Omental fat pad (tissue), 4 donors: ENCODE data around the gene SPARC. TPM values are rescaled to one million over a fixed set of nuclear protein-coding genes. Genes with fewer than 3 reads are reported as not detected.
A peak's percentile ranks its signal among the peaks of the same experiment; 100 is the strongest.
"Not testable (repeated sequence)": the region's sequence is repeated elsewhere in the genome, so short reads cannot be mapped to it uniquely, and the experiment has no call there.

ENCODE experiments used
- ATAC-seq: fragments of 150-250 bp; one replicate; pipeline ENCODE4 v1.9.1; 2016; ENCODE audit warnings: mild to moderate bottlenecking, moderate library complexity; ENCODE audit not compliant: low FRiP score
- DNase-seq: peaks from one replicate; pipeline ENCODE4 v3.0.0-alpha.2; 2019; ENCODE audit warnings: low spot score
- total RNA-seq, 4 donors: library from RNA; depleted of rRNA; stranded (reverse); fragments of >200 nt; gene quantifications; one replicate each; pipeline ENCODE4 v1.1.0, GENCODE V29; 2016
- TF ChIP-seq, protein P1 (sequence below), 3 donors: fragments of 450-650 bp; IDR thresholded peaks; one replicate each; pipeline ENCODE4 v1.5.1; 2016 to 2017; ENCODE audit warnings: antibody characterized with exemption in 3 of 3, mild to moderate bottlenecking in 3 of 3, moderate library complexity in 2 of 3

The SPARC gene, protein sequence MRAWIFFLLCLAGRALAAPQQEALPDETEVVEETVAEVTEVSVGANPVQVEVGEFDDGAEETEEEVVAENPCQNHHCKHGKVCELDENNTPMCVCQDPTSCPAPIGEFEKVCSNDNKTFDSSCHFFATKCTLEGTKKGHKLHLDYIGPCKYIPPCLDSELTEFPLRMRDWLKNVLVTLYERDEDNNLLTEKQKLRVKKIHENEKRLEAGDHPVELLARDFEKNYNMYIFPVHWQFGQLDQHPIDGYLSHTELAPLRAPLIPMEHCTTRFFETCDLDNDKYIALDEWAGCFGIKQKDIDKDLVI
- 1,000 to 10,000 TPM in 1 of 4 donors, 100 to 1,000 TPM in 3; 579 to 1,303 (median 656) TPM for total RNA-seq

DNA sequence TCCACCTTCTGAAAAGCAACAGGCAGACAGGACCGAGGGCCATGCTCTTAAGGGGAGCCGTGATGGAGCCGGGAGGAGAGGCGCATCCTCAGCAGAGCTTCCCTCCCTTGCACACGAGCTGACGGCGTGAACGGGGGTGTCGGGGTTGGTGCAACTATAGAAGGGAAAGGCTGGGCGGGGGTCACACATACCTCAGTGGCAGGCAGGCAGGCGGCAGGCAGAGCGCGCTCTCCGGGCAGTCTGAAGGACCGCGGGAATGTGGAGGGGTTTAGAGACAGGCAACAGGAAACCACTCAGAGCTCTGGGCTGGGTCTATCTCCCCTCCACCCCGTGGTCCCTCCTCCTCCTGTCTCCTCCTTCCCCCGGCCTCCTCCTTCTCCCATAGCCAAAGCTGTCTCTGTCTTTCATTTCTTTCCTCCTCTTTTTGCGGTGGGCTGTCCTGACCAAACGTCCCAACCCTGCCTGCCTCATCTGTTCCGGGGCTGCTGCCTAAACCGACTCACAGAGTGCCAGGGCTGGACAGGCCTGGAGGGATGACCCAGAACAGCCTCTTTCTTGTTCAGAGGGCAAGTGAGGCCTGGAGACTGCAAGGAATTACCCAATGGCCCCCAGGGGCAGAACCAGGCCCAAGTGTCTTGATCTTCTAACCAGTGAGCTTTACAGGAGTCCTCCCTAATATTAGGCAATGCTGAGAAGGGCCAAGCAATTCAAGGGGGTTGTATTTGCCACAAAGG is at the start of gene SPARC:
SPARC (minus strand) TSS at position 242 of the 734 bp plus-strand sequence. CDS start 10,727 bp downstream, outside the sequence.
- peak; percentile 92 for ATAC-seq
- peak; percentile 48 for DNase-seq
- TF ChIP-seq, protein P1, sequence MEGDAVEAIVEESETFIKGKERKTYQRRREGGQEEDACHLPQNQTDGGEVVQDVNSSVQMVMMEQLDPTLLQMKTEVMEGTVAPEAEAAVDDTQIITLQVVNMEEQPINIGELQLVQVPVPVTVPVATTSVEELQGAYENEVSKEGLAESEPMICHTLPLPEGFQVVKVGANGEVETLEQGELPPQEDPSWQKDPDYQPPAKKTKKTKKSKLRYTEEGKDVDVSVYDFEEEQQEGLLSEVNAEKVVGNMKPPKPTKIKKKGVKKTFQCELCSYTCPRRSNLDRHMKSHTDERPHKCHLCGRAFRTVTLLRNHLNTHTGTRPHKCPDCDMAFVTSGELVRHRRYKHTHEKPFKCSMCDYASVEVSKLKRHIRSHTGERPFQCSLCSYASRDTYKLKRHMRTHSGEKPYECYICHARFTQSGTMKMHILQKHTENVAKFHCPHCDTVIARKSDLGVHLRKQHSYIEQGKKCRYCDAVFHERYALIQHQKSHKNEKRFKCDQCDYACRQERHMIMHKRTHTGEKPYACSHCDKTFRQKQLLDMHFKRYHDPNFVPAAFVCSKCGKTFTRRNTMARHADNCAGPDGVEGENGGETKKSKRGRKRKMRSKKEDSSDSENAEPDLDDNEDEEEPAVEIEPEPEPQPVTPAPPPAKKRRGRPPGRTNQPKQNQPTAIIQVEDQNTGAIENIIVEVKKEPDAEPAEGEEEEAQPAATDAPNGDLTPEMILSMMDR (IDR thresholded peaks at IDR 0.05), result no peak

DNA sequence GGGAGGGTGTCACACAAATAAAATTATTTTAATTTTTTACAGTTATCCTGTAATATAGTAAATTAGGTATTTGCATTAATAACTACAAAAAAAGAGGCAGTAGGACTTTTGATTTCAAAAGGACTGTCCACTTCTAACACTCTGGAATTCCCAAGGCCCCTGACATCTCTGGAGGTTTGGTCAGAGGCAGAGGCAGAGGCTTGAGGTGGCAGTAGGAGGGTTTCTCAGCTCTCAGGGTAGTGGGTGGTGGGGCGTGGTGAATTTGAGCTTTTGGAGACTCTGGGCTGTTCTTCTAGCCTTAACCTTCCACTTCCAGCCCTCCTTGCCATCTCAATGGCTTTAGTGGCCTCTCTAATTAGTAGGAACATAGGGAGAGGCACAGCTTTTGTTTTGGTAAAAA is 48.9 kb upstream of the SPARC start:
- TF ChIP-seq, protein P1 (IDR thresholded peaks at IDR 0.05), result no peak
- ATAC-seq (no peak), DNase-seq (no peak)

DNA sequence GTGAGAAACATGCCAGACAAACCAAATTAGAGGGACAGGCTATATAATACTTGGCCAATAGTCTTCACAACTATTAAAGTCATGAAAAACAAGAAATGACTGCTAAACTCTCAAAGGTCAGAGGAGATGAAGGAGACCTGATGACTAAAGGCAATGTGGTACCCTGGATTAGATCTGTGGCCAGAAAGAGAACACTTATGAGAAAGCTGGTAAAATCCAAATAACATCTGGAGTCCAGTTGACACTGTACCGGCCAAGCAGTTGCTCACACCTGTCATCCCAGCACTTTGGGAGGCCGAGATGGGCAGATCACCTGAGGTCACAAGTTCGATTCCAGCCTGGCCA is 47.3 kb upstream of the SPARC start:
- TF ChIP-seq, protein P1 (IDR thresholded peaks at IDR 0.05), result no peak
- DNase-seq, result no peak
- ATAC-seq, result no peak

DNA sequence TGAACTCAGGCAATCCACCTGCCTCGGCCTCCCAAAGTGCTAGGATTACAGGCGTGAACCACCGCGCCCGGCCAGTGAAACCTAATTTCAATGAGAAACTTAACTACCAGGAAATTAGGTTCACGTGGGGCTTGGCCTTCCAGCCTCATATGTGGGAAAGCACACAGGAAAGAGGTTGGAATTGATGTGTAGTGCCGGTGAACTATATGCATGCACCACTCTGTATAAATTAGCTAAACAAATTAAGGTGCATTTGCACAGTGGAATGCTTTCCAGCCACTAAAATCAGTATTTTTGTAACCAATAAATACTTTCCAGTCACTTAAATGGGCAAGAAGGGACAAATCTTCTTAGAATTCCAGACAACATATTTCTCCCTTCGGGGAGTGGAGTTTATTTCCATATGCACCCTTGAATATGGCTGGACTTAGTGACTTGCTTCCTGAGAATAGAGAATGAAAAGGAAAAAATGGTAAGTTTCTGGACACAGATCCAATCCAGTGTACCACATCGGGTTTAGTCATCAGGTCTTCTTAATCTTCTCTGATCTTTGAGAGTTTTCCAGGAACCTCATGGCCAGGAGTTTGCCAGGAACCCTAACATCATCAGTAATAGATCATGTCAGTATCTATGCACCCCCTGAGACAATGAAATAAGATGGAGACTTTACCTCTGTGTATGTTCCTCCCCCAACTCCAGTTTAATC is 46.8 kb upstream of the SPARC start:
- TF ChIP-seq, protein P1 (IDR thresholded peaks at IDR 0.05), result no peak
- DNase-seq (no peak), ATAC-seq (no peak)

DNA sequence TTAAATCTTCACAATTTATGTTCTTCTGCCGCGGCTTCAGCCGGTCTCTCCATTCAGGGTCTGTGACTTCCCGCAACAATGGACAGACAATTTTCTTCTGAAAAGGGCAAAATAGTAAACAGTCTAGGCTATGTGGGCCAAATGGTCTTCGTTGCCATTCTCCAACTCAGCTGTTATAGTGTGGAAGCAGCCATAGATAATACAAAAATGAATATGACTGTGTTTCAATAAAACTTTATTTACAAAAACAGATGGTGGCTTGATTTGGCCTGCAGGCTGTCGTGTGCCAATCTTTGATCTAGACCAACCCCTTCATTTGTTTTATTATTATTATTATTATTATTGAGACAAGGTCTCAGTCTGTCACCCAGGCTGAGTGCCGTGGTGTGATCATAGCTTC is 43.7 kb upstream of the SPARC start:
- no peak for ATAC-seq
- DNase-seq, result no peak
- TF ChIP-seq, protein P1 (IDR thresholded peaks at IDR 0.05), result no peak

GRCh38 chr5:151729597-151729996 is 42.9 kb upstream of the SPARC start:
- DNase-seq, ATAC-seq: not testable (repeated sequence)

DNA sequence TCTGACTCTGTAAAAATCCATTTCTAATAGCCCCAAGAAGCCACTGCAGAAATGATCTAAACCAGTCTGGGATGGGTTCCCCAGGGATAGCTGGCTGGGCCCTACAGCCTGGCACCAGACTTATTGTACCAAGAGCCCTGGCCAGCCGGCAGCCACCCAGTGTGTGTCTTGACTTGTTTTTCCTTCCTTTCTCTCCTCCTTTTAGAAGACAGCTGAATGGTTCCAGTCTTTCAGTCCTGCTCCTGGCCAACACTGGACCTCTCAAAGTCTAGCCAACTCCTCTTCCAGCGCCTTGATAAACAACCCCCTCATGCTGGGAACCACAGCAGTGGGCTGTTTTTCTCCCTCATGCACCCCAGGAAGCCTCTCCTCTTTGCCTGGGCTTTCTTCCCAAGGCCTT is 37.6 kb upstream of the SPARC start:
- ATAC-seq (no peak), DNase-seq (no peak)
- TF ChIP-seq, protein P1 (IDR thresholded peaks at IDR 0.05), result no peak
